ENCODE data around the gene PRRT1B.

Gene PRRT1B

GRCh38 chr9:131601683-131602181, 56.4 kb downstream of the PRRT1B start:
- DNase-seq: no peak

DNA sequence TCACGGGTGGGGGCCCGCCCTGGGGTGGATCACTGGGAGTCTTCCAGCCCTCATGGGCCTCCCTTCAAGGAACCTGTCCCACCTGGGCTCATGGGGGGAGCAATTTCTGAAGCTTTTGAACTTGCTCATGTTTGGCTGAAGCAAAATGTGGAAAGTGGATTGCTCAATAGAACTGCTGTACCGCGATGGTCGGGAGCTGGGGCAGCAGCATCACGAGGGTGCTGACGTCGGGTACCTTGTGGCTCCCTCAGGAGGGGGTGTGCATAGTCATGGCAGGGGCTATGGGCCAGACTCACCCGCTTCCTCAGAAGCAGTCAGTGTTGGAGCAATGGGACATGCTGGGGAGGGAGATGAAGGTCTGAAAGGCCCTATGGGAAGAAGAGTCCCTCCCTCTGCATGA, 57.9 kb downstream of the PRRT1B start:
- no peak for DNase-seq

DNA sequence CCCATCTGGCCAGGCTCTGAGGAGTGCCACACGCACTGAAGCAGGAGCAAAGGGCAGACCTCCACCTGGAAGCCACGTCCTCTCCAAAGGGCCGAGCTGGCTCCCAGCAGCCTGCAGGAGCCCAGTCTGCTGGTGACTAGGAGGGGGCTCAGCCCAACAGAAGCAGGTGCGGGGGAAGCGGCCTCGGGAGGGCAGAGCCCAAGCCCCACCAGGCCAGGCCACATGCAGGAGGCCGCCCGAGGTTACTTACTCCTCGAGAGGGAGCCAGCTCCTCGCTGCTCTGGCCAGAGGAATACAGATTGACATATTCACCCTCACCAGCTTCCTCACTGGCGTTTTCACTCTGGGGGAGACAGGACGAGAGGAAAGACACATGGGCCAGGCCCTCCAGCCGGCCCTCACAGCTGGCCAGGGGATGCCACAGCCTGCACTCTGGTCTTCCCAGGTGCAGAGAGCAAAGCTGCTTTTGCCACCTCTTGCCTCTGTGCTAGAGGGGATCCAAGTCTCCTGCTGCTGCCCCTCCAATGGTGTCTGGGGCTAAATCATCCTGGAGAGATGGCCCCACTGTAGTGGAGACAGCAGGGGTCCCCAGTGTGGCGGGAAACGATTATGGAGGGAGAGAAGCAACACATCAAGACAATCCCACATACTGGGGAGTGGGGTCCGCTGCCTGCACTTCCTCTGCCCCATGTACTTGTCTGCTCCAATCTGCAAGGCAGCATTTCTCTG, 58.6 kb downstream of the PRRT1B start:
- DNase-seq: no peak

- no peak for DNase-seq
Measured at GRCh38 chr9:131605770-131606590, 60.7 kb downstream of the PRRT1B start.

DNA sequence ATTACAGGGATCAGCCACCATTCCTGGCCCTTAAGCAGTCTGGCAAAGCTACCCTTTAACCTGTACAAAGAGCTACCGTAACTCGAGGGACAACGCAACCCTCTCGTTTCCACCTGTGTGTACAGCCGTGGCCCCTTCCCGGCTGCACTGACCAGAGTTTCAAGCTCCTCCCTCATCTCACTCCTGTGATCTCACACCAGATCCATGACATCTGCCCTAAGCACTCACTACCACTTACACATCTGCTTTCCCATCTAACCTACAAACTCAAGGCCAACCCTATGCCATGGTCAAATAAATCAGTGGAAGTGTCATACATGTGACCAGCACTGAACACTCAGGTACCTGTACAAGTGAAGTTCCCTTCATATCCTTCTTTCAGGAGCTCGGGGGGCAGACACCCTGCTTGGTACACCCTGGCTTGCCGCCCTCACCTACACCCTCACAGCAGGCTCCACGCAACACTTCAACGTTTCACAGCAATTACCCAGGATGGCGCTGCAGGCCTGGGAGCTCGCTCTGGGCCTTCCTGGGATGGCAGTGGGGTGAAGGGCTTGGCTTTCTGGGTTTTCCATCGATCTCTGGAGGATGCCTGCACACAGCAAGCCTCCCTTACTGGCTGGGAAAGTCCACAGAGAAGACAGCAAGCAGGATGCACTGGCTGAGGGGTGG, 61.7 kb downstream of the PRRT1B start:
- no peak for DNase-seq

DNA sequence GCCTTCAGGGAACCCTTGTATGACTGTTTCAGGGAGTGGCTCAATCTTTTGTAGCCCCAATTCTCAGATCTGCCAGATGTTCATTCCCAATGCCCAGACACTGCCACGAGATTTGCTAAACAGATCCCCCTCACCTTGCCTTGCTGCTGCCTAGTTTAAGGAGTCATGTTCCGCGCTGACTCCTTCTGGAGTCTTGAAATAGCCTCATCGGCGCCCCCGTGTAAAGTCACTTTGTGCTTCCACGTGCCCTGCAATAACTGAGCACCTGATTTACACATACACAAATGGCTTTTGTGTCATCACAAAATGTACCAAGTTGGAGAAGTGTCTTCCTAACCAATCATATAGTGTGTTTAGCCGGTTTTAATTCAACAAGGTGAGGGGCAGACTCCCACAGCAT, 62.3 kb downstream of the PRRT1B start:
- DNase-seq: no peak

GRCh38 chr9:131608493-131609037, 63.2 kb downstream of the PRRT1B start:
- DNase-seq: no peak

All from stimulated activated CD4-positive, alpha-beta T cell treated with anti-CD3 and anti-CD28 coated beads, Interleukin-2, amount 100 ng/mL, for 24 hours (primary cell).